H9 (cell line): Measurements from ENCODE around the gene ZNRF3. TPM values are rescaled to one million over a fixed set of nuclear protein-coding genes. Genes with fewer than 3 reads are reported as not detected.

ENCODE experiments used
- DNase-seq: peaks from one replicate; pipeline ENCODE4 v3.0.0-alpha.2; 2017
- H2AFZ ChIP-seq: one replicate; pipeline ENCODE4 v1.6.1; 2013; ENCODE audit warnings: mild to moderate bottlenecking, low read length, control low read depth, moderate library complexity
- H2AK5ac ChIP-seq: 2 replicates; pipeline ENCODE4 v1.6.1; 2013; ENCODE audit warnings: low read length, control low read depth, mixed read lengths; ENCODE audit not compliant: insufficient read length
- H2BK120ac ChIP-seq: one replicate; pipeline ENCODE4 v1.6.1; 2013; ENCODE audit warnings: low read depth, mild to moderate bottlenecking, low read length, control low read depth, inconsistent platforms; ENCODE audit not compliant: poor library complexity, severe bottlenecking
- H2BK12ac ChIP-seq: 2 replicates; pipeline ENCODE4 v1.6.1; 2013; ENCODE audit warnings: low read length, control low read depth, mixed read lengths, low read depth; ENCODE audit not compliant: insufficient read length
- H2BK15ac ChIP-seq: 2 replicates; pipeline ENCODE4 v1.6.1; 2013; ENCODE audit warnings: low read depth, low read length, control low read depth
- H2BK20ac ChIP-seq: one replicate; pipeline ENCODE4 v1.6.1; 2013; ENCODE audit warnings: low read depth, mild to moderate bottlenecking, low read length, control low read depth, inconsistent platforms; ENCODE audit not compliant: poor library complexity, severe bottlenecking
- H2BK5ac ChIP-seq: 2 replicates; pipeline ENCODE4 v1.6.1; 2013; ENCODE audit warnings: low read length, control low read depth, mixed read lengths; ENCODE audit not compliant: insufficient read length
- H3K14ac ChIP-seq: 2 replicates; pipeline ENCODE4 v1.6.1; 2013; ENCODE audit warnings: low read length, control low read depth; ENCODE audit not compliant: insufficient read depth
- H3K18ac ChIP-seq: 2 replicates; pipeline ENCODE4 v1.6.1; 2013; ENCODE audit warnings: low read depth, mild to moderate bottlenecking, mixed read lengths, low read length, control low read depth; ENCODE audit not compliant: insufficient read length
- H3K23ac ChIP-seq: 2 replicates; pipeline ENCODE4 v1.6.1; 2013; ENCODE audit warnings: low read length, control low read depth, mixed read lengths, low read depth; ENCODE audit not compliant: insufficient read length
- H3K23me2 ChIP-seq: 2 replicates; pipeline ENCODE4 v1.6.1; 2013; ENCODE audit warnings: low read depth, mild to moderate bottlenecking, mixed read lengths, low read length, control low read depth; ENCODE audit not compliant: insufficient read length, poor library complexity, severe bottlenecking
- H3K27ac ChIP-seq: 2 replicates; pipeline ENCODE4 v1.5.1; 2013; ENCODE audit warnings: low read length, control low read depth, mixed read lengths, low read depth; ENCODE audit not compliant: insufficient read length
- H3K27me3 ChIP-seq: 2 replicates; pipeline ENCODE4 v1.6.1; 2013; ENCODE audit warnings: low read length, control low read depth, inconsistent platforms; ENCODE audit not compliant: insufficient read depth
- H3K4ac ChIP-seq: 2 replicates; pipeline ENCODE4 v1.6.1; 2013; ENCODE audit warnings: low read depth, mild to moderate bottlenecking, control low read depth, inconsistent platforms, low read length, moderate library complexity
- H3K4me1 ChIP-seq: 2 replicates; pipeline ENCODE4 v1.6.1; 2013; ENCODE audit warnings: low read length, control low read depth, inconsistent platforms; ENCODE audit not compliant: insufficient read depth
- H3K4me2 ChIP-seq: 2 replicates; pipeline ENCODE4 v1.6.1; 2013; ENCODE audit warnings: low read length, control low read depth, mixed read lengths; ENCODE audit not compliant: insufficient read length, insufficient read depth
- H3K56ac ChIP-seq: 2 replicates; pipeline ENCODE4 v1.6.1; 2013; ENCODE audit warnings: low read depth, mild to moderate bottlenecking, mixed read lengths, low read length, control low read depth; ENCODE audit not compliant: insufficient read length
- H3K79me1 ChIP-seq: 2 replicates; pipeline ENCODE4 v1.6.1; 2013; ENCODE audit warnings: low read depth, mild to moderate bottlenecking, moderate library complexity, low read length, control low read depth, inconsistent platforms; ENCODE audit not compliant: insufficient read depth, poor library complexity, severe bottlenecking
- H3K79me2 ChIP-seq: 2 replicates; pipeline ENCODE4 v1.6.1; 2013; ENCODE audit warnings: low read length, control low read depth, inconsistent platforms; ENCODE audit not compliant: insufficient read depth
- H3K9ac ChIP-seq: 2 replicates; pipeline ENCODE4 v1.6.1; 2013; ENCODE audit warnings: low read length, control low read depth, mixed read lengths; ENCODE audit not compliant: insufficient read length; ENCODE audit errors: extremely low read depth
- H3K9me3 ChIP-seq: one replicate; pipeline ENCODE4 v1.6.1; 2013; ENCODE audit warnings: low read depth, low read length, inconsistent platforms; ENCODE audit not compliant: control insufficient read depth
- H3T11ph ChIP-seq: one replicate; pipeline ENCODE4 v1.6.1; 2013; ENCODE audit warnings: mild to moderate bottlenecking, low read length, control low read depth, inconsistent platforms
- H4K20me1 ChIP-seq: one replicate; pipeline ENCODE4 v1.6.1; 2013; ENCODE audit not compliant: control insufficient read depth, insufficient read length, insufficient read depth
- H4K5ac ChIP-seq: 2 replicates; pipeline ENCODE4 v1.6.1; 2013; ENCODE audit warnings: low read depth, mild to moderate bottlenecking, mixed read lengths, low read length, control low read depth; ENCODE audit not compliant: insufficient read length
- H4K8ac ChIP-seq: replicated peaks from 2 replicates; pipeline ENCODE4 v1.6.1; 2013; ENCODE audit warnings: low read length, control low read depth, mixed read lengths, low read depth; ENCODE audit not compliant: insufficient read length
- H4K91ac ChIP-seq: 2 replicates; pipeline ENCODE4 v1.6.1; 2013; ENCODE audit warnings: low read depth, mild to moderate bottlenecking, moderate library complexity, mixed read lengths, low read length, control low read depth; ENCODE audit not compliant: insufficient read length
- H3K27ac Mint-ChIP-seq, 3 experiments: 2 replicates in 2 of 3; 3 replicates in 1 of 3; pipeline ENCODE4 v1.8.0; 2020 to 2021; ENCODE audit warnings: mixed read lengths in 3 of 3, mild to moderate bottlenecking in 1 of 3, moderate library complexity in 1 of 3
- H3K27me3 Mint-ChIP-seq: 2 replicates; pipeline ENCODE4 v1.8.0; 2021; ENCODE audit warnings: low read depth, mild to moderate bottlenecking, moderate library complexity, mixed read lengths
- H3K36me3 Mint-ChIP-seq, 3 experiments: 2 replicates in 2 of 3; 3 replicates in 1 of 3; pipeline ENCODE4 v1.8.0; 2020 to 2021; ENCODE audit warnings: low read depth in 3 of 3, mixed read lengths in 3 of 3; ENCODE audit not compliant: insufficient read depth in 1 of 3
- H3K4me1 Mint-ChIP-seq, 2 experiments: 2 replicates each; pipeline ENCODE4 v1.8.0; 2020; ENCODE audit warnings: mixed read lengths in 2 of 2
- H3K4me3 Mint-ChIP-seq, 2 experiments: 2 replicates in 1 of 2; 3 replicates in 1 of 2; pipeline ENCODE4 v1.8.0; 2020 to 2021; ENCODE audit warnings: mild to moderate bottlenecking in 2 of 2, mixed read lengths in 2 of 2, moderate library complexity in 1 of 2
- H3K9me3 Mint-ChIP-seq, 2 experiments: 2 replicates in 1 of 2; 3 replicates in 1 of 2; pipeline ENCODE4 v1.8.0; 2020; ENCODE audit warnings: mild to moderate bottlenecking in 2 of 2, mixed read lengths in 2 of 2, moderate library complexity in 1 of 2
- WGBS: extraction: QIAGEN DNeasy Blood & Tissue Kit; methylation state at CpG from one replicate; pipeline ENCODE4 v1.1.7; 2013; ENCODE audit warnings: missing lambda C conversion rate, low lambda C conversion rate, mixed read lengths; ENCODE audit not compliant: insufficient read length; ENCODE audit errors: extremely low coverage; 5-methylcytosine and 5-hydroxymethylcytosine counted together
- total RNA-seq: library from RNA; stranded (reverse); gene quantifications from 2 replicates; pipeline ENCODE4 v1.2.1, GENCODE V29; 2021
- TF ChIP-seq, protein P1 (sequence below): fragments of 200-600 bp; sonication (generic); conservative IDR thresholded peaks from 3 replicates; pipeline ENCODE4 v1.8.0; 2021; ENCODE audit warnings: antibody characterized with exemption, mild to moderate bottlenecking

The ZNRF3 gene
- total RNA-seq, 1 experiment from 2014 or later = 20.6 TPM

GRCh38 chr22:28962042-28962554, 78.7 kb downstream of the ZNRF3 start:
- Histone ChIP-seq H3K27me3 (no peaks in the 10 kb centered on the region), H3K4ac (no peak overlapping the region), H2BK5ac (no peak overlapping the region), H3K18ac (no peak overlapping the region), H2BK120ac (no peak overlapping the region), H3K4me2 (no peak overlapping the region), H3K14ac (no peak overlapping the region), H3K9me3 (no peaks in the 10 kb centered on the region), H4K20me1 (no peaks in the 10 kb centered on the region), H4K8ac (no peak overlapping the region), H3K23me2 (no peaks in the 10 kb centered on the region), H4K91ac (no peak overlapping the region), H2BK15ac (no peak overlapping the region), H2BK20ac (no peak overlapping the region), H3K27ac (no peak overlapping the region), H4K5ac (no peak overlapping the region), H3K4me1 (peaks cover 3% of the 10 kb centered on the region; the same call in 1 of the 2 replicates), H2AK5ac (no peak overlapping the region), H2AFZ (no peak overlapping the region), H3K56ac (no peak overlapping the region), H3T11ph (no peak overlapping the region), H3K79me2 (peaks cover 10% of the 10 kb centered on the region; the same call in 1 of the 2 replicates), H2BK12ac (no peak overlapping the region), H3K9ac (no peak overlapping the region), H3K23ac (no peak overlapping the region), H3K79me1 (peaks cover 3% of the 10 kb centered on the region)
- peaks cover 5 to 15% (median 12%) of the 10 kb centered on the region in 3 experiments; a peak in 6 of 7 replicates for H3K36me3 Mint-ChIP-seq
- H3K4me1 Mint-ChIP-seq = peaks cover 27 to 28% of the 10 kb centered on the region in 2 experiments
- H3K9me3 Mint-ChIP-seq = no peaks in the 10 kb centered on the region
- no peak overlapping the region; a peak in 1 of 7 replicates for H3K27ac Mint-ChIP-seq
- no peak overlapping the region for H3K4me3 Mint-ChIP-seq
- H3K27me3 Mint-ChIP-seq = no peaks in the 10 kb centered on the region
- TF ChIP-seq, protein P1, sequence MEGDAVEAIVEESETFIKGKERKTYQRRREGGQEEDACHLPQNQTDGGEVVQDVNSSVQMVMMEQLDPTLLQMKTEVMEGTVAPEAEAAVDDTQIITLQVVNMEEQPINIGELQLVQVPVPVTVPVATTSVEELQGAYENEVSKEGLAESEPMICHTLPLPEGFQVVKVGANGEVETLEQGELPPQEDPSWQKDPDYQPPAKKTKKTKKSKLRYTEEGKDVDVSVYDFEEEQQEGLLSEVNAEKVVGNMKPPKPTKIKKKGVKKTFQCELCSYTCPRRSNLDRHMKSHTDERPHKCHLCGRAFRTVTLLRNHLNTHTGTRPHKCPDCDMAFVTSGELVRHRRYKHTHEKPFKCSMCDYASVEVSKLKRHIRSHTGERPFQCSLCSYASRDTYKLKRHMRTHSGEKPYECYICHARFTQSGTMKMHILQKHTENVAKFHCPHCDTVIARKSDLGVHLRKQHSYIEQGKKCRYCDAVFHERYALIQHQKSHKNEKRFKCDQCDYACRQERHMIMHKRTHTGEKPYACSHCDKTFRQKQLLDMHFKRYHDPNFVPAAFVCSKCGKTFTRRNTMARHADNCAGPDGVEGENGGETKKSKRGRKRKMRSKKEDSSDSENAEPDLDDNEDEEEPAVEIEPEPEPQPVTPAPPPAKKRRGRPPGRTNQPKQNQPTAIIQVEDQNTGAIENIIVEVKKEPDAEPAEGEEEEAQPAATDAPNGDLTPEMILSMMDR = no peak
- no peak for DNase-seq
- no CpG with 5 or more reads among the region's 3 CpGs for WGBS
